ENCODE results near the gene MGAT4B. TPM values are rescaled to one million over a fixed set of nuclear protein-coding genes. Genes with fewer than 3 reads are reported as not detected.
"Not testable (repeated sequence)": the region's sequence is repeated elsewhere in the genome, so short reads cannot be mapped to it uniquely, and the experiment has no call there.

Gene MGAT4B
- total and polyA plus RNA-seq, 9 donors, result 34.4 to 83.8 (median 69.4) TPM

GRCh38 chr5:179836225-179837019, 29.8 kb upstream of the MGAT4B start:
- H3K36me3 ChIP-seq (ENCODE audit: control insufficient read depth, insufficient read depth, low read length), result peaks cover 80% of the 10 kb centered on the region
- H3K9me3 ChIP-seq (replicated peaks; ENCODE audit: control insufficient read depth, low read depth, low read length), result no peaks in the 10 kb centered on the region
- no peaks in the 10 kb centered on the region for H3K27me3 ChIP-seq (ENCODE audit: control insufficient read depth, insufficient read depth, low read length)
- no peaks in the 10 kb centered on the region for H3K4me1 ChIP-seq (ENCODE audit: control insufficient read depth, insufficient read depth, low read length)
- WGBS (ENCODE audit: insufficient coverage), result 92% methylated on average over 18 of the region's 19 CpGs
- DNase-seq, result no peak
- no peak overlapping the region for H3K4me3 ChIP-seq (ENCODE audit: low read length)
- peak overlapping the region; percentile 20 for H3K27ac ChIP-seq (ENCODE audit: low read length)

- WGBS (ENCODE audit: insufficient coverage), result 100% methylated on average over 7 of the region's 28 CpGs
- not testable (repeated sequence) for H3K9me3 ChIP-seq (replicated peaks; ENCODE audit: control insufficient read depth, low read depth, low read length); H3K4me3 ChIP-seq (ENCODE audit: low read length); H3K27ac ChIP-seq (ENCODE audit: low read length); DNase-seq; H3K4me1 ChIP-seq (ENCODE audit: control insufficient read depth, insufficient read depth, low read length); H3K27me3 ChIP-seq (ENCODE audit: control insufficient read depth, insufficient read depth, low read length)
- peaks cover 79% of the 10 kb centered on the region for H3K36me3 ChIP-seq (ENCODE audit: control insufficient read depth, insufficient read depth, low read length)
Measured at GRCh38 chr5:179834871-179835270, 28.2 kb upstream of the MGAT4B start.

GRCh38 chr5:179834120-179834519, 27.5 kb upstream of the MGAT4B start:
- no peak for DNase-seq
- H3K4me3 ChIP-seq (ENCODE audit: low read length), result no peak overlapping the region
- H3K4me1 ChIP-seq (ENCODE audit: control insufficient read depth, insufficient read depth, low read length), result no peaks in the 10 kb centered on the region
- WGBS (ENCODE audit: insufficient coverage), result no CpG with 5 or more reads among the region's 8 CpGs
- H3K27me3 ChIP-seq (ENCODE audit: control insufficient read depth, insufficient read depth, low read length), result no peaks in the 10 kb centered on the region
- no peaks in the 10 kb centered on the region for H3K9me3 ChIP-seq (replicated peaks; ENCODE audit: control insufficient read depth, low read depth, low read length)
- H3K27ac ChIP-seq (ENCODE audit: low read length), result no peak overlapping the region
- H3K36me3 ChIP-seq (ENCODE audit: control insufficient read depth, insufficient read depth, low read length), result peaks cover 78% of the 10 kb centered on the region

- no peaks in the 10 kb centered on the region for H3K9me3 ChIP-seq (replicated peaks; ENCODE audit: control insufficient read depth, low read depth, low read length)
- no peak overlapping the region for H3K4me3 ChIP-seq (ENCODE audit: low read length)
- H3K36me3 ChIP-seq (ENCODE audit: control insufficient read depth, insufficient read depth, low read length), result peaks cover 80% of the 10 kb centered on the region
- H3K27me3 ChIP-seq (ENCODE audit: control insufficient read depth, insufficient read depth, low read length), result no peaks in the 10 kb centered on the region
- no CpG with 5 or more reads among the region's 3 CpGs for WGBS (ENCODE audit: insufficient coverage)
- no peak overlapping the region for H3K27ac ChIP-seq (ENCODE audit: low read length)
- no peak for DNase-seq
- H3K4me1 ChIP-seq (ENCODE audit: control insufficient read depth, insufficient read depth, low read length), result no peaks in the 10 kb centered on the region
Measured at GRCh38 chr5:179833709-179834070, 27.0 kb upstream of the MGAT4B start.

- Histone ChIP-seq H3K27ac (ENCODE audit: low read length) (no peak overlapping the region), H3K4me1 (ENCODE audit: control insufficient read depth, insufficient read depth, low read length) (no peaks in the 10 kb centered on the region), H3K36me3 (ENCODE audit: control insufficient read depth, insufficient read depth, low read length) (peaks cover 75% of the 10 kb centered on the region), H3K27me3 (ENCODE audit: control insufficient read depth, insufficient read depth, low read length) (no peaks in the 10 kb centered on the region), H3K4me3 (ENCODE audit: low read length) (no peak overlapping the region), H3K9me3 (replicated peaks; ENCODE audit: control insufficient read depth, low read depth, low read length) (no peaks in the 10 kb centered on the region)
- DNase-seq, result no peak
- WGBS (ENCODE audit: insufficient coverage), result 86% methylated on average over 21 of the region's 23 CpGs
Measured at GRCh38 chr5:179833056-179833708, 26.5 kb upstream of the MGAT4B start.

- 91% methylated on average over 19 of the region's 20 CpGs for WGBS (ENCODE audit: insufficient coverage)
- no peak overlapping the region for H3K27ac ChIP-seq (ENCODE audit: low read length)
- H3K9me3 ChIP-seq (replicated peaks; ENCODE audit: control insufficient read depth, low read depth, low read length), result no peaks in the 10 kb centered on the region
Measured at GRCh38 chr5:179832039-179832745, 25.5 kb upstream of the MGAT4B start.

GRCh38 chr5:179830818-179831468, 24.3 kb upstream of the MGAT4B start:
- Histone ChIP-seq H3K4me1 (ENCODE audit: control insufficient read depth, insufficient read depth, low read length) (no peaks in the 10 kb centered on the region), H3K4me3 (ENCODE audit: low read length) (no peak overlapping the region), H3K27me3 (ENCODE audit: control insufficient read depth, insufficient read depth, low read length) (no peaks in the 10 kb centered on the region), H3K9me3 (replicated peaks; ENCODE audit: control insufficient read depth, low read depth, low read length) (no peaks in the 10 kb centered on the region), H3K27ac (ENCODE audit: low read length) (no peak overlapping the region), H3K36me3 (ENCODE audit: control insufficient read depth, insufficient read depth, low read length) (peaks cover 72% of the 10 kb centered on the region)
- DNase-seq, result no peak
- WGBS (ENCODE audit: insufficient coverage), result 96% methylated on average over 5 of the region's 7 CpGs

More at GRCh38 chr5:179832039-179832745, 25.5 kb upstream of the MGAT4B start:
- no peaks in the 10 kb centered on the region for H3K4me1 ChIP-seq (ENCODE audit: control insufficient read depth, insufficient read depth, low read length)
- DNase-seq, result no peak
- no peaks in the 10 kb centered on the region for H3K27me3 ChIP-seq (ENCODE audit: control insufficient read depth, insufficient read depth, low read length)
- peaks cover 73% of the 10 kb centered on the region for H3K36me3 ChIP-seq (ENCODE audit: control insufficient read depth, insufficient read depth, low read length)
- no peak overlapping the region for H3K4me3 ChIP-seq (ENCODE audit: low read length)

GRCh38 chr5:179829732-179830435, 23.2 kb upstream of the MGAT4B start:
- H3K36me3 ChIP-seq (ENCODE audit: control insufficient read depth, insufficient read depth, low read length), result peaks cover 81% of the 10 kb centered on the region
- DNase-seq, result no peak
- no peaks in the 10 kb centered on the region for H3K4me1 ChIP-seq (ENCODE audit: control insufficient read depth, insufficient read depth, low read length)
- no peak overlapping the region for H3K4me3 ChIP-seq (ENCODE audit: low read length)
- no peaks in the 10 kb centered on the region for H3K9me3 ChIP-seq (replicated peaks; ENCODE audit: control insufficient read depth, low read depth, low read length)
- H3K27ac ChIP-seq (ENCODE audit: low read length), result no peak overlapping the region
- 94% methylated on average over 2 of the region's 7 CpGs for WGBS (ENCODE audit: insufficient coverage)
- H3K27me3 ChIP-seq (ENCODE audit: control insufficient read depth, insufficient read depth, low read length), result no peaks in the 10 kb centered on the region

GRCh38 chr5:179828756-179829421, 22.2 kb upstream of the MGAT4B start:
- WGBS (ENCODE audit: insufficient coverage), result 83% methylated on average over 1 of the region's 3 CpGs
- DNase-seq, result no peak
- no peak overlapping the region for H3K27ac ChIP-seq (ENCODE audit: low read length)
- H3K9me3 ChIP-seq (replicated peaks; ENCODE audit: control insufficient read depth, low read depth, low read length), result no peaks in the 10 kb centered on the region
- no peaks in the 10 kb centered on the region for H3K27me3 ChIP-seq (ENCODE audit: control insufficient read depth, insufficient read depth, low read length)
- H3K36me3 ChIP-seq (ENCODE audit: control insufficient read depth, insufficient read depth, low read length), result peaks cover 87% of the 10 kb centered on the region
- no peak overlapping the region for H3K4me3 ChIP-seq (ENCODE audit: low read length)
- H3K4me1 ChIP-seq (ENCODE audit: control insufficient read depth, insufficient read depth, low read length), result no peaks in the 10 kb centered on the region
